GM12891 (cell line): ENCODE measurements around the gene TSPAN9.

ENCODE experiments used
- POLR2A ChIP-seq: IDR thresholded peaks from 2 replicates; pipeline ENCODE4 v1.6.1; 2011; ENCODE audit warnings: low read depth, low read length, control low read depth
- POLR2AphosphoS5 ChIP-seq: IDR thresholded peaks from 2 replicates; pipeline ENCODE4 v1.6.1; 2011; ENCODE audit warnings: low read depth, low read length, control low read depth
- POU2F2 ChIP-seq: IDR thresholded peaks from 2 replicates; pipeline ENCODE4 v1.6.1; 2011; ENCODE audit warnings: low read depth, mild to moderate bottlenecking, control low read depth, low read length, moderate library complexity
- SPI1 ChIP-seq: IDR thresholded peaks from 2 replicates; pipeline ENCODE4 v1.6.1; 2011; ENCODE audit warnings: low read depth, low read length, control low read depth
- TAF1 ChIP-seq: IDR thresholded peaks from 2 replicates; pipeline ENCODE4 v1.6.1; 2011; ENCODE audit warnings: low read depth, low read length, control low read depth

DNA sequence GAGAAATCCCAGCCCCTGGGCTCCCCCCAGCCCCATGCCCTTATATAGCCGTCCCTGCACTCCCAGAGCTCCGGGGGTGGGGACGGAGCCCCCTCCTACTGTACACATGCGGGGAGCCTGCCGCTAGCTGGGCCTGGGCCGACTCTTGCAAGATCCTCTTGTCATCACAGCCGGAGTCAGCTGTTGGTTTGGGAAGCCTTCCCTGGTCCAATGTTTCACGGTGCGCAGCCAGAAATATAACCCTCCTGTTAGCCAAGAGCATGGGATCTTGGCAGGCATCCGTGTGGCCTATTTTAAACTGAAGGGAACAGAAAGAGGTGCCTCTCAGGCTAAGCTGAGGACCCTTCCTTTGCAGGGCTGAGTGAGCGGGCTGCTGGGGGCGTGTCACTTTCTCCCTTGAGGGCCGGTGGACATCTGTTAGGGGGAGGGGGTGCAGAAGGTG lies 175.3 kb downstream of the TSPAN9 start:
- no peak for TF ChIP-seq POLR2AphosphoS5
- TF ChIP-seq SPI1: no peak
- TF ChIP-seq POLR2A: no peak
- no peak for TF ChIP-seq TAF1
- TF ChIP-seq POU2F2: no peak
